LNCaP clone FGC (cell line): ENCODE measurements around the gene FLOT1.
A peak's percentile ranks its signal among the peaks of the same experiment; 100 is the strongest.

Experiments used
- DNase-seq: peaks from one replicate; pipeline ENCODE4 v3.0.0-alpha.2; 2011; ENCODE audit warnings: low read depth
- H3K4me3 ChIP-seq: 2 replicates; pipeline ENCODE4 v1.5.1; 2011; ENCODE audit warnings: mild to moderate bottlenecking, low read depth, low read length, control low read depth
- CTCF ChIP-seq: IDR thresholded peaks from 2 replicates; pipeline ENCODE4 v1.5.1; 2012; ENCODE audit warnings: mild to moderate bottlenecking; ENCODE audit not compliant: control insufficient read depth, insufficient read depth; ENCODE audit errors: extremely low read depth

FLOT1 gene

GRCh38 chr6:30703011-30703410 lies 39.5 kb downstream of the FLOT1 start:
- H3K4me3 ChIP-seq, result no peak overlapping the region
- no peak for DNase-seq
- TF ChIP-seq CTCF, result no peak

- DNase-seq, result no peak
- TF ChIP-seq CTCF, result no peak
- no peak overlapping the region for H3K4me3 ChIP-seq
Observed at GRCh38 chr6:30700340-30700739, 42.1 kb downstream of the FLOT1 start.

- H3K4me3 ChIP-seq, result no peak overlapping the region
- TF ChIP-seq CTCF, result no peak
- DNase-seq, result no peak
Observed at GRCh38 chr6:30696432-30696831, 46.1 kb downstream of the FLOT1 start.

GRCh38 chr6:30691208-30691847 lies 51.2 kb downstream of the FLOT1 start:
- DNase-seq, result no peak
- peak overlapping the region; percentile 68 for H3K4me3 ChIP-seq
- no peak for TF ChIP-seq CTCF

GRCh38 chr6:30690403-30691207 lies 51.9 kb downstream of the FLOT1 start, which contains the start of gene NRM:
NRM (minus strand) TSS chr6:30690984; CDS start chr6:30690974, 10 bp downstream.
- no peak for TF ChIP-seq CTCF
- H3K4me3 ChIP-seq, result peak within 1 kb of the TSS; percentile 68
- no peak for DNase-seq

- H3K4me3 ChIP-seq, result peak overlapping the region; percentile 68
- no peak for TF ChIP-seq CTCF
- no peak for DNase-seq
Observed at GRCh38 chr6:30689985-30690384, 52.5 kb downstream of the FLOT1 start.
